Loucy (cell line): ENCODE measurements around the gene SPDYA.

ENCODE experiments used
- EZH2phosphoT487 ChIP-seq: fragments of 200-600 bp; IDR thresholded peaks from 2 replicates; pipeline ENCODE4 v1.6.1; 2018; ENCODE audit warnings: antibody characterized with exemption, mild to moderate bottlenecking, moderate library complexity, borderline replicate concordance
- TF ChIP-seq, protein P1 (sequence below): fragments of 200-600 bp; sonication (generic); conservative IDR thresholded peaks from 2 replicates; pipeline ENCODE4 v1.5.1; 2014; ENCODE audit warnings: mild to moderate bottlenecking, antibody characterized with exemption, low read length

DNA sequence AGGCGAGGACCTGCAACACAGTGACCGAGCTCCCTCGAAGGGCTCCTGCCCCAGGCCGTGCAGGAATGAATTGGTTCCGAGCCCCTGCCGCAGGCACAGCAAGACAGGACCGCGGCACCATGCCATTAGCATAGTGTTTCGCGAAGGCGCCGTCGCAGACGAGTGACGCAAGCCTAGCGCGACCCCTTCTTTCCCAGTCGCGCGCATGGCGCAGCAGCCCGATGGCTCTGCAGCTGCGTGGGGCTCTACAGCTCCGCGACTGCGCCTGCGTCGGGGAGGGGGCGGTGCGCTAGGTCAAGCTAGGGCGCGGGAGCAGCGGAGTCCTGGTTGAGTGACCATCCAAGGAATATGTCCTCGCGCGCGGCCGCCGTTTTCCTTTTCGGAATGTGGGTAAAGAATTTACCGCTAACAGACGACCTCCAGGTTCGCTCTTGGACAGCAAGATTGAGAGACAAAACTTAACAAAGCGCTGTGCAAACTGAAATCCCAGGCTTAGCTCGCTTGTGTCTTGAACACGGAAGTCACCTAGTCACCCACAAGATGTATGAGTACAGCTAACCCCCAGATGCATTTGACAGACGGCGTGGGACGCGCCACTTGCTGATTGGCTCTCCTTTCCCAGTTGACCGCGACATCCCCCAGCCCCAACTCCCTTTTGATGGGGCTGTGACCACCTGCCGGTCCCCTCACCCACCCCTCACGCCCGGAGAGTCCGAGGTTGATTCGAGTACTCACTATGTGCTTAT, 59.7 kb downstream of the SPDYA start, which contains the start of gene TRMT61B:
- TF ChIP-seq, protein P1, sequence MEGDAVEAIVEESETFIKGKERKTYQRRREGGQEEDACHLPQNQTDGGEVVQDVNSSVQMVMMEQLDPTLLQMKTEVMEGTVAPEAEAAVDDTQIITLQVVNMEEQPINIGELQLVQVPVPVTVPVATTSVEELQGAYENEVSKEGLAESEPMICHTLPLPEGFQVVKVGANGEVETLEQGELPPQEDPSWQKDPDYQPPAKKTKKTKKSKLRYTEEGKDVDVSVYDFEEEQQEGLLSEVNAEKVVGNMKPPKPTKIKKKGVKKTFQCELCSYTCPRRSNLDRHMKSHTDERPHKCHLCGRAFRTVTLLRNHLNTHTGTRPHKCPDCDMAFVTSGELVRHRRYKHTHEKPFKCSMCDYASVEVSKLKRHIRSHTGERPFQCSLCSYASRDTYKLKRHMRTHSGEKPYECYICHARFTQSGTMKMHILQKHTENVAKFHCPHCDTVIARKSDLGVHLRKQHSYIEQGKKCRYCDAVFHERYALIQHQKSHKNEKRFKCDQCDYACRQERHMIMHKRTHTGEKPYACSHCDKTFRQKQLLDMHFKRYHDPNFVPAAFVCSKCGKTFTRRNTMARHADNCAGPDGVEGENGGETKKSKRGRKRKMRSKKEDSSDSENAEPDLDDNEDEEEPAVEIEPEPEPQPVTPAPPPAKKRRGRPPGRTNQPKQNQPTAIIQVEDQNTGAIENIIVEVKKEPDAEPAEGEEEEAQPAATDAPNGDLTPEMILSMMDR, result no peak
- no peak for TF ChIP-seq EZH2phosphoT487
